K562 (cell line): Measurements from ENCODE around the gene KIF14. TPM values are rescaled to one million over a fixed set of nuclear protein-coding genes. Genes with fewer than 3 reads are reported as not detected.

Experiments
- CBFB ChIP-seq: sonication (generic); formaldehyde crosslinking; IDR thresholded peaks from 2 replicates; pipeline ENCODE4 v1.4.0; 2020; ENCODE audit warnings: mild to moderate bottlenecking, missing genetic modification reagents
- CUX1 ChIP-seq: fragments of 200-800 bp; sonication (Bioruptor generic); IDR thresholded peaks from 2 replicates; pipeline ENCODE4 v1.6.1; 2016; ENCODE audit warnings: missing genetic modification characterization, missing compliant biosample characterization
- FUS ChIP-seq: fragments of 200-400 bp; formaldehyde crosslinking; optimal IDR thresholded peaks from 2 replicates; pipeline ENCODE3; 2017; ENCODE audit warnings: low read depth, low read length
- GTF3C2 ChIP-seq: IDR thresholded peaks from 3 replicates; pipeline ENCODE4 v1.6.1; 2011; ENCODE audit warnings: borderline replicate concordance, mild to moderate bottlenecking, moderate library complexity; ENCODE audit not compliant: insufficient read length; ENCODE audit errors: extremely low read depth
- MTA1 ChIP-seq: fragments of 450-650 bp; IDR thresholded peaks from 2 replicates; pipeline ENCODE4 v1.6.1; 2017; ENCODE audit warnings: borderline replicate concordance
- PURB ChIP-seq: sonication (generic); formaldehyde crosslinking; IDR thresholded peaks from 2 replicates; pipeline ENCODE4 v1.9.0; 2021; ENCODE audit warnings: low read depth, mild to moderate bottlenecking, missing genetic modification reagents
- PYGO2 ChIP-seq: fragments of 450-650 bp; IDR thresholded peaks from 2 replicates; pipeline ENCODE4 v1.6.1; 2016; ENCODE audit warnings: mild to moderate bottlenecking, missing genetic modification characterization, moderate library complexity, missing compliant biosample characterization
- RFX1 ChIP-seq: fragments of 450-650 bp; IDR thresholded peaks from 2 replicates; pipeline ENCODE4 v1.6.1; 2016; ENCODE audit warnings: mild to moderate bottlenecking, moderate library complexity
- TAF9B ChIP-seq: fragments of 450-650 bp; IDR thresholded peaks from 2 replicates; pipeline ENCODE4 v1.6.1; 2018; ENCODE audit warnings: mild to moderate bottlenecking; ENCODE audit not compliant: partially characterized antibody
- ZFP1 ChIP-seq: fragments of 450-650 bp; formaldehyde crosslinking; IDR thresholded peaks from 2 replicates; pipeline ENCODE4 v1.4.0; 2020; ENCODE audit warnings: mild to moderate bottlenecking, mixed read lengths
- ZNF24 ChIP-seq: fragments of 450-650 bp; IDR thresholded peaks from 2 replicates; pipeline ENCODE4 v1.6.1; 2016
- ZNF431 ChIP-seq: sonication (generic); formaldehyde crosslinking; IDR thresholded peaks from 2 replicates; pipeline ENCODE4 v1.8.0; 2022; ENCODE audit warnings: mild to moderate bottlenecking, missing genetic modification reagents
- ZNF77 ChIP-seq: fragments of 250-450 bp; sonication (Bioruptor Pico); IDR thresholded peaks from 2 replicates; pipeline ENCODE4 v1.5.0; 2020
- polyA plus RNA-seq, 8 experiments: library from polyadenylated mRNA; depleted of rRNA in 4 of 8; stranded (reverse) in 5 of 8; unstranded in 3 of 8; fragments of >200 nt; fragmentation: Nextera tagmentation in 2 of 8; fragmentation: Illumina TruSeq in 1 of 8; extraction: Ambion mirVana in 2 of 8; extraction: Trizol in 1 of 8; gene quantifications; 2 replicates each; pipeline versions ENCODE4 v1.2.1 to v1.2.3, GENCODE V29; 2011 to 2014; ENCODE audit warnings: inconsistent platforms in 1 of 8, missing spikeins in 1 of 8
- total RNA-seq, 7 experiments: library from RNA; depleted of rRNA in 6 of 7; stranded (reverse); fragments of >200 nt in 6 of 7; fragmentation: Illumina TruSeq in 2 of 7; extraction: Trizol in 2 of 7; gene quantifications; 2 replicates each; pipeline versions ENCODE4 v1.2.1 to v1.2.3, GENCODE V29; 2011 to 2021; ENCODE audit warnings: low replicate concordance in 1 of 7

Gene KIF14
- total and polyA plus RNA-seq, 9 of the 15 experiments (the other 6 are each of a cell fraction or from before 2014, with no cell fraction given), result 11.5 to 47.4 (median 29.0) TPM

GRCh38 chr1:200669314-200670241, 49.0 kb upstream of the KIF14 start, which contains the start of gene DDX59 (continued):
- TF ChIP-seq MTA1 (peak; percentile 15; the same call in 1 of the 2 replicates), ZFP1 (no peak), GTF3C2 (no peak), ZNF431 (CRISPR knock-in tag) (no peak), RFX1 (peak; percentile 77), ZNF24 (peak; percentile 43; the same call in 1 of the 2 replicates), TAF9B (peak; percentile 48), FUS (no peak), CUX1 (CRISPR knock-in tag) (no peak), ZNF77 (no peak), PURB (CRISPR knock-in tag) (no peak), PYGO2 (no peak), CBFB (CRISPR knock-in tag) (no peak)
